Liver (tissue), 3 donors: ENCODE measurements around the gene CCNY.

Experiments
- CTCF ChIP-seq: fragments of 150-350 bp; IDR thresholded peaks from 2 replicates; pipeline ENCODE4 v1.5.1; 2017; ENCODE audit warnings: improper control_type of control experiment, low read depth, low read length; ENCODE audit not compliant: missing input control
- FOXA1 ChIP-seq: IDR thresholded peaks from 2 replicates; pipeline ENCODE4 v1.6.1; 2016; ENCODE audit warnings: antibody characterized with exemption
- FOXA2 ChIP-seq: IDR thresholded peaks from 2 replicates; pipeline ENCODE4 v1.6.1; 2016; ENCODE audit warnings: antibody characterized with exemption
- MAX ChIP-seq: IDR thresholded peaks from 2 replicates; pipeline ENCODE4 v1.6.1; 2016; ENCODE audit warnings: antibody characterized with exemption
- RAD21 ChIP-seq, 2 donors: IDR thresholded peaks; 2 replicates each; pipeline ENCODE4 v1.6.1; 2016; ENCODE audit warnings: antibody characterized with exemption in 2 of 2, mild to moderate bottlenecking in 2 of 2
- REST ChIP-seq: IDR thresholded peaks from 2 replicates; pipeline ENCODE4 v1.6.1; 2016; ENCODE audit warnings: antibody characterized with exemption, mild to moderate bottlenecking
- RXRA ChIP-seq, 2 donors: IDR thresholded peaks; 2 replicates each; pipeline ENCODE4 v1.6.1; 2017 to 2018; ENCODE audit warnings: antibody characterized with exemption in 2 of 2, mild to moderate bottlenecking in 1 of 2
- SP1 ChIP-seq: IDR thresholded peaks from 2 replicates; pipeline ENCODE4 v1.6.1; 2018; ENCODE audit warnings: antibody characterized with exemption, mild to moderate bottlenecking
- YY1 ChIP-seq: IDR thresholded peaks from 2 replicates; pipeline ENCODE4 v1.6.1; 2016; ENCODE audit warnings: antibody characterized with exemption, mild to moderate bottlenecking
- donor health status: healthy.
- donor health status: healthy.

- TF ChIP-seq CTCF (peak; percentile 39), MAX (no peak), FOXA2 (no peak), RAD21 (IDR thresholded peaks at IDR 0.05) (peak; percentile 67 to 79), REST (no peak), RXRA (IDR thresholded peaks at IDR 0.05) (no peak), YY1 (no peak), FOXA1 (no peak), SP1 (no peak)
Measured at GRCh38 chr10:35613597-35614226, 277.4 kb downstream of the CCNY start.
